Mucosa of descending colon (tissue), 3 donors: ENCODE measurements around the gene TMEM178B. TPM values are rescaled to one million over a fixed set of nuclear protein-coding genes. Genes with fewer than 3 reads are reported as not detected.

ENCODE experiments used
- ATAC-seq: fragments of 200-7000 bp; cut with Tn5 transposase; one replicate; pipeline ENCODE4 v1.9.1; 2020; ENCODE audit warnings: mild to moderate bottlenecking, moderate library complexity
- DNase-seq, 3 donors: peaks; one replicate each; pipeline ENCODE4 v3.0.0-alpha.2; 2020
- H3K36me3 ChIP-seq: fragments of 200-600 bp; one replicate; pipeline ENCODE4 v1.8.0; 2021; ENCODE audit warnings: low read depth, mild to moderate bottlenecking
- H3K4me1 ChIP-seq: fragments of 200-600 bp; one replicate; pipeline ENCODE4 v1.8.0; 2021; ENCODE audit warnings: low read depth, mild to moderate bottlenecking
- H3K4me3 ChIP-seq: fragments of 200-600 bp; one replicate; pipeline ENCODE4 v1.8.0; 2021; ENCODE audit warnings: mild to moderate bottlenecking
- H3K9me3 ChIP-seq: fragments of 200-600 bp; one replicate; pipeline ENCODE4 v1.8.0; 2021; ENCODE audit warnings: mild to moderate bottlenecking
- intact Hi-C, 2 donors: fragments of 100-400 bp; cut with DNase I in 1 of 2; cut with micrococcal nuclease in 1 of 2; formaldehyde crosslinking; loops; one replicate each; pipeline versions ENCODE4 v1.11.0 to v1.11.1; 2022; cut with DNase I, micrococcal nuclease
- total RNA-seq, 3 donors: library from RNA; stranded (reverse); fragmentation: NEBNext Ultra II Directional in 2 of 3; extraction: Animal tissue kit (Norgen Biotek cat#: 25700) in 2 of 3; gene quantifications; one replicate each; pipeline versions ENCODE4 v1.2.1 to v1.2.4, GENCODE V29; 2021 to 2023
- TF ChIP-seq, protein P1 (sequence below): fragments of 200-600 bp; IDR thresholded peaks from one replicate; pipeline ENCODE4 v1.8.0; 2022; ENCODE audit warnings: antibody characterized with exemption, mild to moderate bottlenecking
- donor health status: DM: no; HTN: no; CAD: no; lungs with moderate emphysema.
- donor health status: DM: no; HTN: no; CAD: no.
- donor health status: DM: no; HTN: yes; CAD: no.

TMEM178B gene
- total RNA-seq, 3 donors from 2014 or later = 0.22 to 2.0 (median 0.32) TPM

DNA sequence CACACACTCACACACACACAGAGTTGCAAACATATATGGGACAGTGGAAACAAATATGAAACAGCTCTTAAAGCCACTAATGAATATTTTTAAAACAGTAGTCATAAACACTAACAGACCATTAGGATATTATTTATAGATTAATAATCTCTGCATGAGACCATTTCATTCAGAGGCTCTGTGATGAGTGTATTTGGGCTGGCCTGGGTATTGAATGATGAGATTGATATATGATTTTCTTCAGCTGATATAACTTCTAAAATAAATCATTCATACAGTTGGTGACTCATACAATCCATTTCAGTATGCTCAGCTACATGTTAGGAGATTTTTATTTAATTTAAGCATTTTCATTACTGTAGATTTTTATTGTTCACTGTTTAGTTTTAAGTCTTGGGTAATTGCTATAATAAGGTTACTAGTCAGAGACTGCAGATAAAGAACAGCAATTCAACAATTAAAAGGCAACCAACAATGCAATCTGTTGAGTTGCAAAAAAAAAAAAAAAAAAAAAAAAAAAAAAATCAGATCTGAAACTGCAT is 452.2 kb downstream of the TMEM178B start:
- no peak for ATAC-seq
- Histone ChIP-seq H3K36me3 (no peaks in the 10 kb centered on the region), H3K4me1 (no peaks in the 10 kb centered on the region), H3K4me3 (no peak overlapping the region), H3K9me3 (no peaks in the 10 kb centered on the region)
- intact Hi-C loops = no loop called here
- TF ChIP-seq, protein P1, sequence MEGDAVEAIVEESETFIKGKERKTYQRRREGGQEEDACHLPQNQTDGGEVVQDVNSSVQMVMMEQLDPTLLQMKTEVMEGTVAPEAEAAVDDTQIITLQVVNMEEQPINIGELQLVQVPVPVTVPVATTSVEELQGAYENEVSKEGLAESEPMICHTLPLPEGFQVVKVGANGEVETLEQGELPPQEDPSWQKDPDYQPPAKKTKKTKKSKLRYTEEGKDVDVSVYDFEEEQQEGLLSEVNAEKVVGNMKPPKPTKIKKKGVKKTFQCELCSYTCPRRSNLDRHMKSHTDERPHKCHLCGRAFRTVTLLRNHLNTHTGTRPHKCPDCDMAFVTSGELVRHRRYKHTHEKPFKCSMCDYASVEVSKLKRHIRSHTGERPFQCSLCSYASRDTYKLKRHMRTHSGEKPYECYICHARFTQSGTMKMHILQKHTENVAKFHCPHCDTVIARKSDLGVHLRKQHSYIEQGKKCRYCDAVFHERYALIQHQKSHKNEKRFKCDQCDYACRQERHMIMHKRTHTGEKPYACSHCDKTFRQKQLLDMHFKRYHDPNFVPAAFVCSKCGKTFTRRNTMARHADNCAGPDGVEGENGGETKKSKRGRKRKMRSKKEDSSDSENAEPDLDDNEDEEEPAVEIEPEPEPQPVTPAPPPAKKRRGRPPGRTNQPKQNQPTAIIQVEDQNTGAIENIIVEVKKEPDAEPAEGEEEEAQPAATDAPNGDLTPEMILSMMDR = no peak
- no peak for DNase-seq

DNA sequence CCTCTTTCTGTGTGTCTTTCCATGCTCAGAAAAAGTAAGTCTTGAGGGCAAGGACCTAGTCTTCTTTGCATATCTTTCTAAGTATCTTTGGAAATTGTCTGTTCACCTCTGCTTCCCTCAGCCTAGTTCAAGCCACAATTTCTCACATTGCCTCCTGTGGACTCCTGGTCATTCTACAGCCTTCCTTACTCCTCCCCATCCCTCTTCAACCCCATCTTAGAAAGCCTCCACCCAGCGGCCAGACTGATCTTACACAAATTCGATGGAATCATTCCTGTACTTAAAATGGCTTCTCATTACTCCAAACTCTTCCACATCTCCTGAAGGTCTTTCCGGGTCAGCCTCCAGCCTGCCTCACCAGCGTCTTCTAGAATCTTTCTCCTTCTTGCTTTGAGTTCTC is 453.2 kb downstream of the TMEM178B start:
- Histone ChIP-seq H3K4me1 (no peaks in the 10 kb centered on the region), H3K9me3 (no peaks in the 10 kb centered on the region), H3K36me3 (no peaks in the 10 kb centered on the region), H3K4me3 (no peak overlapping the region)
- intact Hi-C loops = no loop called here
- TF ChIP-seq, protein P1 = no peak
- DNase-seq = no peak
- no peak for ATAC-seq

DNA sequence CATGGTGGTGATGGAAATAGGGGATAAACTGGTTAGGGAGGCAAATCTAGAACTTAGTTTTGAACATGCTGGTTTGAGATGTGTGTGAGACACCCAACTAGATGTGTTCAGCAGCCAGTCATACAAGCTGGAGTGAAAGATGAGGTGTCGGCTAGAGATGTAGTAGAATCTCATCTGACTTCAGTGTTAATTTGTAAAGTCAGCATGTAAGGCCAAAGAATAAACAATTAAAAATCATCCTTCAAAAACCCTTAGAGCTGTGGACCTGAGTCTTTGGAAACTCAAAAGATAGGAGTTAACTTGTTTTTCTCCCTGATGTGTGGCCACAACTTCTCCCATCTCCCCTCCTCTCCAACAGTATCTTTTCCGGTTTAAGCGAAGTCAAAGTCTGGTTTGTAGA is 454.5 kb downstream of the TMEM178B start:
- no peaks in the 10 kb centered on the region for H3K4me1 ChIP-seq
- TF ChIP-seq, protein P1 = no peak
- H3K9me3 ChIP-seq = no peaks in the 10 kb centered on the region
- no peak for DNase-seq
- intact Hi-C loops = no loop called here
- H3K36me3 ChIP-seq = no peaks in the 10 kb centered on the region
- ATAC-seq = no peak
- H3K4me3 ChIP-seq = no peak overlapping the region

Other genes with a start within 250 kb of the TMEM178B start
- gene BRAF, start 149.1 kb upstream of the TMEM178B start, total RNA-seq = 10 to 100 TPM; 25.5 to 44.2 (median 29.2) TPM
- gene MRPS33, start 59.1 kb upstream of the TMEM178B start, total RNA-seq = 100 to 1,000 TPM in 1 of 3 donors, 10 to 100 TPM in 2; 68.8 to 102 (median 80.1) TPM